ENCODE measurements around the gene PDE3B. TPM values are rescaled to one million over a fixed set of nuclear protein-coding genes. Genes with fewer than 3 reads are reported as not detected.

The PDE3B gene
- total and polyA plus RNA-seq, 9 of the 15 experiments (the other 6 are each of a cell fraction or from before 2014, with no cell fraction given): 2.3 to 22.5 (median 12.2) TPM

DNA sequence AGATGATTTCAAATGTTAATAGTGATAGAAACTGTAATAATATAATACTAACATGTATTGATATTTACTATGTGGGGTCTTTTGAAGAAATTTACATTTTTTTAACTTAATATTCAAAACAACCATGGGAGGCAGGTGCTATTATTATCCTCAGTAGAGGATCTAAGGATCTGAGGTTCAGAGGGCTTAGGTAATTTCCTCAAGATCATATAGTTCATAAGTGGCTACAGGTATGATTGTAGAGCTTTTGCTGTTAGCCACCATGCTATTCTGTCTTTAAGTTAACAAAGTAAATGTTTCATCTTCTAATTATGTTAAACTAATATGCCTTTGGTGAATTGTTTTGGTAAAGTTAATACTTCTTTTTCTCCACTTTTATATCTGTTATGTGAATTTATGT is 83.6 kb downstream of the PDE3B start:
- intact Hi-C loops (cut with micrococcal nuclease): no loop called here
- Histone ChIP-seq H4K20me1 (replicated peaks; ENCODE audit: control insufficient read depth, insufficient read depth, low read length) (no peaks in the 10 kb centered on the region), H3K27ac (ENCODE audit: extremely low read depth, low read depth, low read length) (no peak overlapping the region), H3K4me1 (replicated peaks in 1 of 2; ENCODE audit: control insufficient read depth in 2 of 2, insufficient read depth in 2 of 2, low read length in 2 of 2) (no peaks in the 10 kb centered on the region), H3K4me2 (ENCODE audit: insufficient read depth, low read length) (no peak overlapping the region), H3K79me2 (ENCODE audit: control insufficient read depth, insufficient read depth, low read length) (peaks cover 12% of the 10 kb centered on the region; the same call in 2 of the 3 replicates), H3K27me3 (ENCODE audit: control insufficient read depth in 2 of 2, insufficient read depth in 2 of 2, low read length in 2 of 2) (no peaks in the 10 kb centered on the region), H3K9me1 (ENCODE audit: control insufficient read depth, insufficient read depth, low read length) (no peaks in the 10 kb centered on the region), H3K36me3 (ENCODE audit: control insufficient read depth, insufficient read depth, low read length) (no peaks in the 10 kb centered on the region), H3K9ac (ENCODE audit: insufficient read depth in 1 of 2, low read depth in 2 of 2, low read length in 2 of 2) (no peak overlapping the region), H3K4me3 (no peak overlapping the region), H3K9me3 (replicated peaks; ENCODE audit: control insufficient read depth, insufficient read depth, low read depth, low read length) (no peaks in the 10 kb centered on the region), H2AFZ (ENCODE audit: low read depth, low read length) (no peak overlapping the region)
- in situ Hi-C loops (cut with MboI): loop anchor here (5.0 kb wide), 1 partner anchor 35 kb away; no protein-coding TSS in a partner anchor
- DNase-seq (ENCODE audit: extremely low read depth in 1 of 4, low spot score in 3 of 4) (no peak), FAIRE-seq (no peak), ATAC-seq (no peak)
- ChIA-PET CTCF (ENCODE audit: low intra/inter-chr PET ratio) (no interaction called here), POLR2A (interaction anchor here (1.1 kb wide), 1 partner anchor 76 kb away, joined by 3 read pairs; no protein-coding TSS in a partner anchor)
- TF ChIP-seq NONO (IDR thresholded peaks at IDR 0.05; ENCODE audit: low read depth in 2 of 2, low read length in 1 of 2) (no peak), RNF2 (IDR thresholded peaks at IDR 0.05) (no peak), TAF15 (IDR thresholded peaks at IDR 0.05; ENCODE audit: low read depth, low read length) (no peak), NFRKB (IDR thresholded peaks at IDR 0.05; ENCODE audit: low read depth) (no peak), KDM1A (IDR thresholded peaks at IDR 0.05) (no peak)
- TF ChIP-seq, protein P1, sequence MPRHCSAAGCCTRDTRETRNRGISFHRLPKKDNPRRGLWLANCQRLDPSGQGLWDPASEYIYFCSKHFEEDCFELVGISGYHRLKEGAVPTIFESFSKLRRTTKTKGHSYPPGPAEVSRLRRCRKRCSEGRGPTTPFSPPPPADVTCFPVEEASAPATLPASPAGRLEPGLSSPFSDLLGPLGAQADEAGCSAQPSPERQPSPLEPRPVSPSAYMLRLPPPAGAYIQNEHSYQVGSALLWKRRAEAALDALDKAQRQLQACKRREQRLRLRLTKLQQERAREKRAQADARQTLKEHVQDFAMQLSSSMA (CRISPR knock-in tag; IDR thresholded peaks at IDR 0.05): no peak
- TF ChIP-seq, protein P2, sequence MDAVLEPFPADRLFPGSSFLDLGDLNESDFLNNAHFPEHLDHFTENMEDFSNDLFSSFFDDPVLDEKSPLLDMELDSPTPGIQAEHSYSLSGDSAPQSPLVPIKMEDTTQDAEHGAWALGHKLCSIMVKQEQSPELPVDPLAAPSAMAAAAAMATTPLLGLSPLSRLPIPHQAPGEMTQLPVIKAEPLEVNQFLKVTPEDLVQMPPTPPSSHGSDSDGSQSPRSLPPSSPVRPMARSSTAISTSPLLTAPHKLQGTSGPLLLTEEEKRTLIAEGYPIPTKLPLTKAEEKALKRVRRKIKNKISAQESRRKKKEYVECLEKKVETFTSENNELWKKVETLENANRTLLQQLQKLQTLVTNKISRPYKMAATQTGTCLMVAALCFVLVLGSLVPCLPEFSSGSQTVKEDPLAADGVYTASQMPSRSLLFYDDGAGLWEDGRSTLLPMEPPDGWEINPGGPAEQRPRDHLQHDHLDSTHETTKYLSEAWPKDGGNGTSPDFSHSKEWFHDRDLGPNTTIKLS (IDR thresholded peaks at IDR 0.05; ENCODE audit: borderline replicate concordance, low read depth): no peak
- TF ChIP-seq, protein P3, sequence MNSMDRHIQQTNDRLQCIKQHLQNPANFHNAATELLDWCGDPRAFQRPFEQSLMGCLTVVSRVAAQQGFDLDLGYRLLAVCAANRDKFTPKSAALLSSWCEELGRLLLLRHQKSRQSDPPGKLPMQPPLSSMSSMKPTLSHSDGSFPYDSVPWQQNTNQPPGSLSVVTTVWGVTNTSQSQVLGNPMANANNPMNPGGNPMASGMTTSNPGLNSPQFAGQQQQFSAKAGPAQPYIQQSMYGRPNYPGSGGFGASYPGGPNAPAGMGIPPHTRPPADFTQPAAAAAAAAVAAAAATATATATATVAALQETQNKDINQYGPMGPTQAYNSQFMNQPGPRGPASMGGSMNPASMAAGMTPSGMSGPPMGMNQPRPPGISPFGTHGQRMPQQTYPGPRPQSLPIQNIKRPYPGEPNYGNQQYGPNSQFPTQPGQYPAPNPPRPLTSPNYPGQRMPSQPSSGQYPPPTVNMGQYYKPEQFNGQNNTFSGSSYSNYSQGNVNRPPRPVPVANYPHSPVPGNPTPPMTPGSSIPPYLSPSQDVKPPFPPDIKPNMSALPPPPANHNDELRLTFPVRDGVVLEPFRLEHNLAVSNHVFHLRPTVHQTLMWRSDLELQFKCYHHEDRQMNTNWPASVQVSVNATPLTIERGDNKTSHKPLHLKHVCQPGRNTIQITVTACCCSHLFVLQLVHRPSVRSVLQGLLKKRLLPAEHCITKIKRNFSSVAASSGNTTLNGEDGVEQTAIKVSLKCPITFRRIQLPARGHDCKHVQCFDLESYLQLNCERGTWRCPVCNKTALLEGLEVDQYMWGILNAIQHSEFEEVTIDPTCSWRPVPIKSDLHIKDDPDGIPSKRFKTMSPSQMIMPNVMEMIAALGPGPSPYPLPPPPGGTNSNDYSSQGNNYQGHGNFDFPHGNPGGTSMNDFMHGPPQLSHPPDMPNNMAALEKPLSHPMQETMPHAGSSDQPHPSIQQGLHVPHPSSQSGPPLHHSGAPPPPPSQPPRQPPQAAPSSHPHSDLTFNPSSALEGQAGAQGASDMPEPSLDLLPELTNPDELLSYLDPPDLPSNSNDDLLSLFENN (IDR thresholded peaks at IDR 0.05; ENCODE audit: low read depth in 2 of 2, low read length in 2 of 2): no peak
- no TSS peak for BruUV-seq (replicated peaks)

All from K562 (cell line).